Naive thymus-derived CD8-positive, alpha-beta T cell (primary cell): ENCODE measurements around the gene HNRNPA1. TPM values are rescaled to one million over a fixed set of nuclear protein-coding genes. Genes with fewer than 3 reads are reported as not detected.
"Not testable (repeated sequence)": the region's sequence is repeated elsewhere in the genome, so short reads cannot be mapped to it uniquely, and the experiment has no call there.

Experiments used
- ATAC-seq, 2 donors: fragments of 150-1000 bp; cut with Tn5 transposase in 1 of 2; sonication (Bioruptor Pico), chemical (Tn5 transposase) in 1 of 2; 1 replicate in 1 of 2; 2 replicates in 1 of 2; pipeline ENCODE4 v1.10.0; 2021; ENCODE audit warnings: mild to moderate bottlenecking in 2 of 2, moderate library complexity in 2 of 2
- POLR2A ChIA-PET: fragments of 350-600 bp; sonication (Branson Sonifier 250); formaldehyde crosslinking; loops from one replicate; lab custom pipeline; 2021; ENCODE audit warnings: antibody characterized with exemption; lab: Charles Lee
- DNase-seq, 10 donors: peaks; one replicate each; pipeline versions ENCODE4 v3.0.0 to v3.0.0-alpha.2; 2020 to 2022
- H3K27ac Mint-ChIP-seq, 10 donors: one replicate each; pipeline ENCODE4 v1.8.0; 2020 to 2022; ENCODE audit warnings: mild to moderate bottlenecking in 10 of 10, mixed read lengths in 10 of 10, moderate library complexity in 4 of 10, inconsistent platforms in 1 of 10
- H3K27me3 Mint-ChIP-seq, 5 donors: one replicate each; pipeline ENCODE4 v1.8.0; 2021 to 2022; ENCODE audit warnings: mixed read lengths in 5 of 5
- H3K36me3 Mint-ChIP-seq, 3 donors: one replicate each; pipeline ENCODE4 v1.8.0; 2020 to 2022; ENCODE audit warnings: mixed read lengths in 3 of 3, mild to moderate bottlenecking in 2 of 3, inconsistent platforms in 1 of 3
- H3K4me1 Mint-ChIP-seq, 4 donors: one replicate each; pipeline ENCODE4 v1.8.0; 2021 to 2022; ENCODE audit warnings: mixed read lengths in 4 of 4
- H3K4me3 Mint-ChIP-seq, 10 donors: one replicate each; pipeline ENCODE4 v1.8.0; 2020 to 2022; ENCODE audit warnings: mild to moderate bottlenecking in 10 of 10, mixed read lengths in 10 of 10, moderate library complexity in 6 of 10, inconsistent platforms in 1 of 10
- H3K9me3 Mint-ChIP-seq, 9 donors: one replicate each; pipeline ENCODE4 v1.8.0; 2020 to 2022; ENCODE audit warnings: mixed read lengths in 9 of 9, mild to moderate bottlenecking in 3 of 9, inconsistent platforms in 1 of 9, moderate library complexity in 1 of 9
- polyA plus RNA-seq, 3 donors: library from polyadenylated mRNA; unstranded; fragments of 300-500 nt; fragmentation: Illumina TruSeq; gene quantifications; one replicate each; pipeline ENCODE4 v1.2.3, GENCODE V29; 2021
- total RNA-seq, 8 experiments: library from RNA in 2 of 8; stranded (reverse) in 2 of 8; gene quantifications; one replicate each; pipeline ENCODE4 v1.2.3 and lab custom pipeline; 2021 to 2026

The HNRNPA1 gene
- total and polyA plus RNA-seq, 5 experiments from 2014 or later, result 932 to 1,177 (median 1,109) TPM

GRCh38 chr12:54277823-54278276 lies 2.7 kb upstream of the HNRNPA1 start:
- H3K4me3 Mint-ChIP-seq, result no peak overlapping the region
- H3K27ac Mint-ChIP-seq, result peak overlapping the region in 1 of 10 donors; percentile 81
- DNase-seq (no peak), ATAC-seq (no peak)
- POLR2A ChIA-PET, result interaction anchor here (1.1 kb wide), 1 partner anchor 55 kb away, joined by 3 read pairs; no protein-coding TSS in a partner anchor
- H3K27me3 Mint-ChIP-seq, result no peaks in the 10 kb centered on the region
- peaks cover 18 to 53% (median 29%) of the 10 kb centered on the region in 4 donors for H3K4me1 Mint-ChIP-seq
- H3K36me3 Mint-ChIP-seq, result peaks cover 7 to 30% (median 20%) of the 10 kb centered on the region in 3 donors
- no peaks in the 10 kb centered on the region for H3K9me3 Mint-ChIP-seq

DNA sequence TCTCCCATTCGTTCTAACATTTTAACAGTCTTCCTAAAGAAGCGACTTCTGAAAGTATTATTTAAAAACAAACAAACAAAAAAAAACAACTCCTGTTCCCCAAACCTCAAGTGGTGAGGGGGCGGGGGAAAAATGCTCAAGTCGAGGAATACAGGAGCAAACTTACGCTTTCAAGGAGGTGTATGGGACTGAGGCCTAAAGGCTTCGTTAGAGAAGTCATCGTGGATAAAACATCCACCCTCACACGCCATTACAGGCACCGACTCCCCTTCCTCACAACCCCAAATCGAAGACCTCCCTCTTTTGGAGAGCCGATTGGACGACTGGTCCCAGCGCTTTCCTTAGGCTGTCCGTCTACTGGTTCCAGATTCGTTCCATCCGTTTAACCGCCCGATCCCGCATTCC lies 1.3 kb upstream of the HNRNPA1 start:
- POLR2A ChIA-PET, result interaction anchor here (0.5 to 3.6 kb wide), 20 partner anchors 9 to 1647 kb away, joined by 3 to 38 read pairs (median 8); partner anchors contain the start of genes COPZ1, NCKAP1L, ORMDL2 and TARBP2
- no peaks in the 10 kb centered on the region for H3K9me3 Mint-ChIP-seq
- H3K36me3 Mint-ChIP-seq, result peaks cover 10 to 30% (median 18%) of the 10 kb centered on the region in 3 donors
- peak in 1 of 2 donors; percentile 0 for ATAC-seq
- H3K27ac Mint-ChIP-seq, result no peak overlapping the region
- peaks cover 28 to 64% (median 43%) of the 10 kb centered on the region in 4 donors for H3K4me1 Mint-ChIP-seq
- DNase-seq, result no peak
- no peaks in the 10 kb centered on the region for H3K27me3 Mint-ChIP-seq
- no peak overlapping the region for H3K4me3 Mint-ChIP-seq

DNA sequence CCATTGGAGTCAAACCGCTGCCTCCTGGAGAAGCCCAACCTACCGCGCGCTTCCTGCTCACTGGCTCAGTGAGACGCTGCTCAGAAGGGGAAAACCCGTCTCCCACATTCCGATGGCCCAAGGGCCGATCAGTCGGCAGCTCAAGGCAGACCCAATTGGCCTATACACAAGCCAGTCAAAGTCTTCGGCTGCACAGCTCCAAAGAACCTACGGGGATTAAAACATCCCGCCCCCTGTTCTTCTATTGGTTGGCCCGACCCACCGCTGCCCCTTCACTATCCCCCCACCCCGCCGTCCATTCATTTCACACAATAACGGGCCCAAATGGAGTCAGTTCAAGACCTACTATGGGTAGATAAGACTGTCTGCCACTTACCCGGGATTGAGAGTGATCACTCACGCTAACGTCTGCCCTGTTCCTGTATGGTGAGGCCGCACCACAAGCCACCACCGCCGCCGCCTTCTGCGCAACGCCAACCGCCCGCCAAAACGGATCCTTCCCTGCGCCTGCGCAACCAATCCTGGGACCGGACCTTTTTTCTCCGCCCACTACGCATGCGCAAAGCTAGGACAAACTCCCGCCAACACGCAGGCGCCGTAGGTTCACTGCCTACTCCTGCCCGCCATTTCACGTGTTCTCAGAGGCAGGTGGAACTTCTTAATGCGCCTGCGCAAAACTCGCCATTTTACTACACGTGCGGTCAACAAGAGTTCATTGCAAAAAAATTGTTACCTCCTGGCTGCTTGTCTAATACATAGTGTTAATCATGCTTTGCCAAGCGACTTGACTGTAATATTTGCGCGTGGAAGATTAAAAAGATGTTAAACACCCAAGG lies 676 bp upstream of the HNRNPA1 start, which contains the start of gene CBX5:
Gene CBX5, minus strand, starts transcription at position 491 of the 836 bp plus-strand sequence. CDS start 22,472 bp downstream, outside the sequence.
- Mint-ChIP-seq H3K27ac (no peak within 1 kb of the TSS), H3K4me1 (peaks cover 27 to 68% (median 47%) of the 10 kb centered on the region in 4 donors), H3K36me3 (peaks cover 10 to 34% (median 17%) of the 10 kb centered on the region in 3 donors), H3K4me3 (no peak within 1 kb of the TSS), H3K9me3 (no peaks in the 10 kb centered on the region), H3K27me3 (no peaks in the 10 kb centered on the region)
- POLR2A ChIA-PET, result interaction anchor here (0.8 to 3.6 kb wide), 35 partner anchors 8 to 1824 kb away, joined by 3 to 38 read pairs (median 5); partner anchors contain the start of genes COPZ1, EIF4B, HOXC4 and NCKAP1L
- DNase-seq, result peak; percentile 97 to 100 (median 100)
- ATAC-seq, result peak; percentile 69 to 71

DNA sequence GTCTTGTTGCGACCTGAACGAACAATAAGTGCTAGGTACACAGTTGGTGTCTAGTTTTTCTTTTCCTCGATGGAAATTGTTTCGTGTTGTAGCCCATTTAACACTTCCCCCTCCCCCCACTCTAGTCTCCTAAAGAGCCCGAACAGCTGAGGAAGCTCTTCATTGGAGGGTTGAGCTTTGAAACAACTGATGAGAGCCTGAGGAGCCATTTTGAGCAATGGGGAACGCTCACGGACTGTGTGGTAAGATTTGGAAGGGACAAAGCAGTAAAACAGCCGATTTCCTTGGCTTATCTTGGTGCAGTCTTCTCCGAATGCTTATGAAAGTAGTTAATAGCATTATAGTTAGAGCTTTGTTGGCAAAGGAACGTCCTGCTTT lies 724 bp downstream of the HNRNPA1 start:
- Mint-ChIP-seq H3K4me1 (peaks cover 28 to 69% (median 56%) of the 10 kb centered on the region in 4 donors), H3K36me3 (peaks cover 7 to 41% (median 17%) of the 10 kb centered on the region in 3 donors)
- not testable (repeated sequence) for H3K27me3 Mint-ChIP-seq, DNase-seq, H3K27ac Mint-ChIP-seq, H3K4me3 Mint-ChIP-seq, ATAC-seq, H3K9me3 Mint-ChIP-seq
- POLR2A ChIA-PET, result interaction anchor here (0.6 to 3.6 kb wide), 11 partner anchors 8 to 82 kb away, joined by 3 to 38 read pairs (median 8); partner anchors contain the start of gene COPZ1

DNA sequence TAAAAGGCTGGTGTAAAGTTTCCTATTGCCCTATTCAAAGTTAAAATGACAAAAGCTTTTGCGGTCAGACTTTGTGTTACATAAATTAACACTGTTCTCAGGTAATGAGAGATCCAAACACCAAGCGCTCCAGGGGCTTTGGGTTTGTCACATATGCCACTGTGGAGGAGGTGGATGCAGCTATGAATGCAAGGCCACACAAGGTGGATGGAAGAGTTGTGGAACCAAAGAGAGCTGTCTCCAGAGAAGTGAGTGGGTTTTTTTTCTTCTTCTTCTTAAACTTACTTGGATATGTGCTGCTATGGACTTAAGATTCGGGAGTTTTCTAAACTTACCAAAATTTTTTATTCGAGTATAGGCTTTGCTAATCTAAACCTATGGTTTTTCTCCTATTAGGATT lies 1.2 kb downstream of the HNRNPA1 start:
- POLR2A ChIA-PET, result interaction anchor here (0.6 to 3.6 kb wide), 11 partner anchors 8 to 81 kb away, joined by 3 to 38 read pairs (median 8); partner anchors contain the start of gene COPZ1
- not testable (repeated sequence) for H3K4me3 Mint-ChIP-seq, H3K27ac Mint-ChIP-seq, DNase-seq, H3K27me3 Mint-ChIP-seq, ATAC-seq, H3K9me3 Mint-ChIP-seq
- Mint-ChIP-seq H3K36me3 (peaks cover 6 to 45% (median 17%) of the 10 kb centered on the region in 3 donors), H3K4me1 (peaks cover 27 to 68% (median 55%) of the 10 kb centered on the region in 4 donors)

DNA sequence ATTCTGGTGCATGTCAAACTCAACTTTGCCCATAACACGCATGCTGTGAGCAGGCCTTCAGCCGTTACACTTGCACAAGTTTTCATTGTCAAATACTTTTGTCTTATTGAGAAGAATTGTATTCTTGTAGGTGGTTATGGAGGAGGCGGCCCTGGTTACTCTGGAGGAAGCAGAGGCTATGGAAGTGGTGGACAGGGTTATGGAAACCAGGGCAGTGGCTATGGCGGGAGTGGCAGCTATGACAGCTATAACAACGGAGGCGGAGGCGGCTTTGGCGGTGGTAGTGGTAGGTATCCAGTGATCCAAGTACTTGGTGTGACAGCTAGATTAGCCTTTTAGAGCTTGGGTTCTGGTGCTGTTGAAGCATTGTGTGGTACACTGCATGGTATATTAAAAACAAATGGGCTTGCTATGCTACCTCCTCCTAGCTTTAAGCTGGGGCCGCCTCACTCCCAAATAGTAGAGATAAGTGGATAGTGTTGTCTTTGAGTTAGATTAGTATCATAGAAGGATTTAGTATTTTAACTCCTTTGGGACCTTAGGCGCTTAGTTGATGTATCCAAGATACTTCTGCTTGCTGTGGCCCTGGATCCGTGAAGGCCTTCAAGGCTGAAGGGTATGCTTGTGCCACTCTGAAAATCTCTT lies 2.5 kb downstream of the HNRNPA1 start:
- Mint-ChIP-seq H3K27me3 (no peaks in the 10 kb centered on the region), H3K36me3 (peaks cover 2 to 48% (median 17%) of the 10 kb centered on the region in 3 donors), H3K9me3 (no peaks in the 10 kb centered on the region), H3K4me3 (no peak overlapping the region), H3K4me1 (peaks cover 25 to 61% (median 59%) of the 10 kb centered on the region in 4 donors), H3K27ac (peak overlapping the region in 1 of 10 donors; percentile 80)
- POLR2A ChIA-PET, result interaction anchor here (0.9 to 1.4 kb wide), 4 partner anchors 9 to 32 kb away, joined by 3 to 5 read pairs (median 4); no protein-coding TSS in a partner anchor
- ATAC-seq (no peak), DNase-seq (peak in 1 of 10 donors; percentile 19)

- POLR2A ChIA-PET, result interaction anchor here (0.5 to 1.4 kb wide), 6 partner anchors 8 to 118 kb away, joined by 3 to 5 read pairs (median 4); no protein-coding TSS in a partner anchor
- H3K4me3 Mint-ChIP-seq, result peak overlapping the region in 3 of 10 donors; percentile 38 to 64 (median 60)
- H3K9me3 Mint-ChIP-seq, H3K27me3 Mint-ChIP-seq, DNase-seq, ATAC-seq: not testable (repeated sequence)
- peak overlapping the region in 6 of 10 donors; percentile 38 to 85 (median 58) for H3K27ac Mint-ChIP-seq
- peaks cover under 1 to 50% (median 17%) of the 10 kb centered on the region in 3 donors for H3K36me3 Mint-ChIP-seq
- peaks cover 21 to 64% (median 55%) of the 10 kb centered on the region in 4 donors for H3K4me1 Mint-ChIP-seq
These were observed 3.7 kb downstream of the HNRNPA1 start for GRCh38 chr12:54284070-54284780.

GRCh38 chr12:54285150-54286041 lies 4.9 kb downstream of the HNRNPA1 start:
- POLR2A ChIA-PET, result interaction anchor here (0.5 to 0.6 kb wide), 2 partner anchors 20 to 68 kb away, joined by 3 read pairs; no protein-coding TSS in a partner anchor
- H3K27ac Mint-ChIP-seq, result peak overlapping the region in 7 of 10 donors; percentile 7 to 91 (median 73)
- H3K27me3 Mint-ChIP-seq, result no peaks in the 10 kb centered on the region
- ATAC-seq (no peak), DNase-seq (no peak)
- no peaks in the 10 kb centered on the region for H3K9me3 Mint-ChIP-seq
- peak overlapping the region in 8 of 10 donors; percentile 7 to 72 (median 56) for H3K4me3 Mint-ChIP-seq
- H3K4me1 Mint-ChIP-seq, result peaks cover 21 to 69% (median 55%) of the 10 kb centered on the region in 4 donors
- peaks cover 3 to 50% (median 17%) of the 10 kb centered on the region in 3 donors for H3K36me3 Mint-ChIP-seq

GRCh38 chr12:54286042-54287030 lies 5.8 kb downstream of the HNRNPA1 start:
- Mint-ChIP-seq H3K4me3 (peak overlapping the region in 7 of 10 donors; percentile 7 to 72 (median 38)), H3K27ac (peak overlapping the region in 7 of 10 donors; percentile 5 to 91 (median 73)), H3K27me3 (no peaks in the 10 kb centered on the region), H3K36me3 (peaks cover 3 to 48% (median 17%) of the 10 kb centered on the region in 3 donors), H3K4me1 (peaks cover 21 to 67% (median 54%) of the 10 kb centered on the region in 4 donors), H3K9me3 (no peaks in the 10 kb centered on the region)
- ATAC-seq, result peak in 1 of 2 donors; percentile 2
- no peak for DNase-seq
- POLR2A ChIA-PET, result interaction anchor here (0.5 to 1.3 kb wide), 4 partner anchors 13 to 73 kb away, joined by 3 to 4 read pairs (median 3); no protein-coding TSS in a partner anchor
